ENCODE data around the gene TIMM50.
"Not testable (repeated sequence)": the region's sequence is repeated elsewhere in the genome, so short reads cannot be mapped to it uniquely, and the experiment has no call there.

Gene TIMM50

DNA sequence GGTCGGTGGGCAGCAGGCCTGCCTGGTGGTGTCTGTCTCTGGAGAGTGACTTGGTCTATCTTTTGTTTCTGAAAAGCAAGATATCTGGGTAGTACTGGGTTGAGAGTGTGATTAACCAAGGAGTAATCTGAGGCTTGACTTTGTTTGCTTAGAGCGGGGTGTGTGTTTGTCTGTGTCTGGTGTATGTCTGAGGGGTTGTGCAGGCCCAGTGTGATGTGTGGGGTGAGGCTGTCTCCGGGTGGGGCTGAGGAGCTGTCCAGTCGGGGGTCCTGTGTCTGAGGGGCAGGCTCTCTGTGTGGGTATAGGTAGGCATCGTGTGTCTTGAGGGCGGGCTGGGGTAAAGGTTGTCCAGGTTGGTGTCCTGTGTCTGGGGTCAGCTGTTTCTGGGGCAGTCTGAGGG lies 11.1 kb upstream of the TIMM50 start:
- DNase-seq (ENCODE audit: low read depth in 2 of 2) = no peak

GRCh38 chr19:39470724-39471339 lies 9.8 kb upstream of the TIMM50 start:
- DNase-seq (ENCODE audit: low read depth in 2 of 2) = no peak

- DNase-seq (ENCODE audit: low read depth in 2 of 2) = no peak
Observed at GRCh38 chr19:39471756-39472536, 8.7 kb upstream of the TIMM50 start.

- DNase-seq (ENCODE audit: low read depth in 2 of 2) = no peak
Observed at GRCh38 chr19:39472746-39473442, 7.7 kb upstream of the TIMM50 start.

DNA sequence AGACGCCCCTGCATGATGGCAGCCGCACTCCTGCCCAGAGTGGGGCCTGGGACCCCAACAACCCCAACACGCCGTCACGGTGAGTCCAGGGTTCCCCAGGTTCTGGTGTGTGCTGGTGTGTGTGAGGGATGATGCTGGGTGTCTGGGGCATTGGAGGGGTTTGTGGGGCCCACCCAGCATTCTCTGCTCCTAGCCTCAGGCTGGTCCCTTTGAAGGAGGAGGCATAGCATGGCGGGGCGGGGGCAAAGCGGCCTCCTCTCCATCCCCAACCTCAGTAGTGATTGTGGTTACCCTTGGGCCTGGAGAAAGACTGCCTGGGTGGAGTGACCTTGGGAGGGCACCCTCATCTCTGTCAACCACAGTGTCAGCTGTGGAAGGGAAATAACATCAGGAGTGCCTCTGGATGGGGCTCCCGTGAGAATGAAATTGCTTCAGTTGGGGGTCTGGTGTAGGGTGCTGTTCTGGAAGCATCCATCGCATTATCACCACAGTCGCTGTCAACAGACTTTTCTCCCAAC lies 7.1 kb upstream of the TIMM50 start:
- DNase-seq (ENCODE audit: low read depth in 2 of 2) = no peak

- DNase-seq (ENCODE audit: low read depth in 2 of 2) = peak; percentile 60 to 65
Observed at GRCh38 chr19:39474139-39474620, 6.5 kb upstream of the TIMM50 start.

GRCh38 chr19:39475748-39476147 lies 4.9 kb upstream of the TIMM50 start:
- DNase-seq (ENCODE audit: low read depth in 2 of 2) = no peak

GRCh38 chr19:39479319-39479801 lies 1.3 kb upstream of the TIMM50 start:
- DNase-seq (ENCODE audit: low read depth in 2 of 2) = not testable (repeated sequence)

- no peak for DNase-seq (ENCODE audit: low read depth in 2 of 2)
Observed at GRCh38 chr19:39479916-39480315, 722 bp upstream of the TIMM50 start.

GRCh38 chr19:39481229-39481545 lies 549 bp downstream of the TIMM50 start:
- no peak for DNase-seq (ENCODE audit: low read depth in 2 of 2)

- DNase-seq (ENCODE audit: low read depth in 2 of 2) = no peak
Observed at GRCh38 chr19:39481676-39482075, 1.0 kb downstream of the TIMM50 start.

DNA sequence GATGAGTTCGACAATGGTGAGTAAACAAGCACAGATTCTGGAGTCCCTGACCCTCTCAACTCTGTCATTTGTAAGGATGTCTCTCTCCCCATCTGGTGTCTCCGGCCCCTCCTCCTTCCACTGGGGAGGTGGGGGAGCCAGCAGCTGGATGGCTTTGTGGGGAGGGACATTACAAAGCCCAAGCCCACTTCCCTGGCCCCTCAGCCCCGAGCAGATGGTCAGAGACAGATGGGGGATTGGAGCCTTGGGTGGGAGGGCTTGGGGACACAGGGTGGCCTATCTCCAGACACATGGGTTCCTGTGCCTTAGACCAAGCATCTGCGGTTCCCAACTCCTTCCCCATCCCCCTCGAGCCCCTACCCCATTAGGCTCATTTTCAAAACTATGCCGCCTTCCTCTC lies 2.5 kb downstream of the TIMM50 start:
- no peak for DNase-seq (ENCODE audit: low read depth in 2 of 2)

DNA sequence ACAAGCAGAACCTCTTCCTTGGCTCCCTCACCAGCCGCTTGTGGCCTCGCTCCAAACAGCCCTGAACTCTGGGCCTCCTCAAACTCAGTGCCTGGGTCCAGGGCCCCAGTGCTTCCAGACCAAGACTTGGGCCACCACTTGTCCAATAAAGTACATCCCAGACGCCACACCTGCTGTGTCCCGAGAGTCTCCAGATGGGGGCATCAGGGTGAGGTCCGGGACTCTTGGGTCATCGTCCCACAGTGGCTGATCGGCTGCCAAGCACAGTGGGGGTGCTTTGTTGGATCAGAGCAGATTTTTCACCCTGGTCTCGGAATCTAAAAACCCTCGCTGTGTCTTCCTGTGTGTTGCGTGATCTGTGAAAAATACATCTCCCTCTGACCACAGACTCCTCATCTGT lies 9.1 kb downstream of the TIMM50 start:
- no peak for DNase-seq (ENCODE audit: low read depth in 2 of 2)

DNA sequence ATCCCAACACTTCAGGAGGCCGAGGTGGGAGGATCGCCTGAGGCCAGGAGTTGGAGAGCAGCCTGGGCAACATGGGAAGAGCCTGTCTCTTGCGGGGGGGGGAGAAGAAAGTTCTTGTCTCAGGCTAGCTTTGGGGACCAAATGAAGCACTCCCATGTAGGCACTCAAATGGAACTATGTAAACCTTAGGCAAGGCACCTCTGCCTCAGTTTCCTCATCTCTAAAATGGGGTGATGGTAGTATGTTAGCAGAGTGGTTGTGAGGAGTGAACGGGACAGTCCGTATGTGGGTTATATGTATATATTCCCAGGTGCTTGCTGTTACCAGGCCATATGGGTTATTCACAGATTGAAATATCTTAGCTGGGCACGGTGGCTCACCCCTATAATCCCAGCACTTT lies 11.6 kb downstream of the TIMM50 start:
- DNase-seq (ENCODE audit: low read depth in 2 of 2) = no peak

DNA sequence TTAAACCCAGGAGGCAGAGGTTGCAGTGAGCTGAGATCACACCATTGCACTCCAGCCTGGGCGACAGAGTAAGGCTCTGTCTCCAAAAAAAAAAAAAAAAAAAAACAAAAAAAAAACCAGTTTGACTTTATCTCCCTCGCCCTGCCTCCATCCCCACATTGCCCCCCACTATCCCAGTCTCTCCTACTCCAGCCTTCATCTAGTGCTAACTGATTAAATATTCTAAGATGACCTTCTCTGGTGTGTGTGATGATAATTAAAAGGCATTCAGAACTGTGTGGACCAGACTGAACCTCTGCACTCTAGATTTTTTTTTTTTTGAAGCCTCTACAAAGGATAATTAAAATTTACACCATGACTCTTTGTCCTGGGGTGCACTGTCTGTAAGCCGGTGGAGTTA lies 12.2 kb downstream of the TIMM50 start:
- DNase-seq (ENCODE audit: low read depth in 2 of 2) = no peak

DNA sequence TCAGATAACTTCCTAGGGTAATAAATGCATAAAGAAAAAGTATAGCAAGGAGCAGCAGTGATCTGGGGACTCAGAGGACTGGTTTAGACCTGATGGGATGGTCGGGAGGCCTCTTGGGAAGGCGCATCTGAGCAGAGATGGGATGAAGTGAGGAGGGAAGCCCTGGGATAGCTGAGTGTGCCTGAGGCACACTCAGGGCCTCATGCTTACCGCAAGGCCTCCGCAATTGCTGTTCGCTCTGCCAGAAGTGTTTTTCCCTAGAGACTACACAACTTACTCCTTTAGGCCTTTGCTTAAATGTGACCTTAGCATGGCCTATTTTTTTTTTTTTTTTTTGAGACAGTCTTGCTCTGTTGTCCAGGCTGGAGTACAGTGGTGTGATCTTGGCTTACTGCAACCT lies 14.0 kb downstream of the TIMM50 start:
- DNase-seq (ENCODE audit: low read depth in 2 of 2) = no peak

- no peak for DNase-seq (ENCODE audit: low read depth in 2 of 2)
Observed at GRCh38 chr19:39496063-39496462, 15.4 kb downstream of the TIMM50 start.

DNA sequence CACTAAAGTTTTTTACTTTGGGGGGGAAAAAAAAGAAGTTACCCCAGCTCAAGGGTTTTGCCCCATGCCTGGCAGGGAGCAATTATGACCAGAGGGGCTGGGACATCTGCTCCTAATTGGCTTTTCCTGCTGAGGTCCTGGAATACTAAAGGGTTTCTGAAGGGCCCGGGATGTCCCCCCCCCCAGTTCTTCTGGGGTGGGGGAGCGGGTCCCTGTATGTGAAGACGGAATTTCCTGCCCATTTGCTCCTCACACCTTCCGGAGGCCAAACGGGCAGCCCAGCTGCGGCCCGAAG lies 17.0 kb downstream of the TIMM50 start:
- no peak for DNase-seq (ENCODE audit: low read depth in 2 of 2)

DNA sequence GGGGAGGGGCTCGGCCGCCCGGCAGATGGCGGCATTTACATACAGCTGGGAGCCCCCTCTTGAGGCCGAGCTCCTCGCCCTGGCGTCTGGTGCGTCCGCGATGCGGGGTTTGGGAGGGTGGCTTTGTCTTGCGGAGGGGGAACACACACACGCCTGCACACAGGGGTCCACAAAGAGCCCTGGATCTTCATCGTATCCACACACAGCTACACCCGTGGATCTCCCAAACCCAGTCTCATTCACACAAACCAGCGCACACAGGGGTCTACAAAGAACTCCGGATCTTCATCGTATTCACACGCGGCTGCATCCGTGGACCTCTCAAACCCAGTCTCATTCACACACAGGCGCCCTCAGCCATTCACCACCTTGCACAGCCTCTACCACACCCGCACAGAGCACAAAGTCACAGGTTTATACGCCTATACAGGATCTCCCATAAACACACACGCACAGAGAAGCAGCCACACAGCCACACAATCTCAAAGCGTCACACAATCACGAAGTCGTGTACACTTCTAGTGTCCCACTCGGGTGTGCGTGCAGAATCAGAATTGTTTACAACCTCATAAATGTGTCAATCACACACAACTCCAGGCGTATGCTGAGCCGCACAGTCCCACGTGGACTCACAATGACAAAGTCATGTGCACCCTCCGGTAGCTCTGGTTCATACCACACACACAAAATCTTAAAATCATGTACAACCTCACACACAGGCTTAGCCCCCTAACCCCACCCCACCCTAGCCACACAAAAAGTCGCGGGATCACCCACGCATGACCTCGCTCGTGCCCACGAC lies 17.6 kb downstream of the TIMM50 start:
- DNase-seq (ENCODE audit: low read depth in 2 of 2) = no peak

- no peak for DNase-seq (ENCODE audit: low read depth in 2 of 2)
Observed at GRCh38 chr19:39498798-39499642, 18.4 kb downstream of the TIMM50 start, which contains the start of gene DLL3. Gene DLL3 (plus strand): TSS chr19:39498947. CDS start chr19:39498975, 28 bp downstream.

DNA sequence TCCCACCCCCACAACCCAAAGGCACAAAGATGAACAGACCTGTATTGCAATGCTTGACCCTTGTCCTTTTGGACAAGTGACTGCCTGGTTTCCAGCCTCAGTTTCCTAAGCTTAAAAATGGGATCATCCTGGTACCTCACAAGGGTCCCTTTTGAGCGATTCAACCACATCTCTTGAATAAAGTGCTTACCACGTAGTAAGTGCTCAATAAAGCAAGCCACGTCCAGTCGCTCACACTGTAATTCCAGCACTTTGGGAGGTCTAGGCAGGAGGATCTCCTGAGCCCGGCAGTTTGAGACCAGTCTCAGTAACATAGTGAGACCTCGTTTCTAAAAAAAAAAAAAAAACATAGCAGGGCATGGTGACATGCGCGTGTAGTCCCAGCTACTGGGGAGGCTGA lies 19.3 kb downstream of the TIMM50 start:
- DNase-seq (ENCODE audit: low read depth in 2 of 2) = no peak
